HFF-Myc (cell line): ENCODE measurements around the gene ENOX1.

ENCODE experiments used
- DNase-seq: peaks from one replicate; pipeline ENCODE4 v3.0.0-alpha.2; 2011; ENCODE audit warnings: low read depth; ENCODE audit errors: extremely low read depth
- H3K4me3 ChIP-seq: replicated peaks from 2 replicates; pipeline ENCODE4 v1.5.1; 2011; ENCODE audit warnings: low read depth, mild to moderate bottlenecking, control low read depth, low read length
- TF ChIP-seq, protein P1 (sequence below): IDR thresholded peaks from 2 replicates; pipeline ENCODE4 v1.5.1; 2012; ENCODE audit warnings: mild to moderate bottlenecking, low read depth, low read length, control low read depth; ENCODE audit errors: missing control alignments

Gene ENOX1

DNA sequence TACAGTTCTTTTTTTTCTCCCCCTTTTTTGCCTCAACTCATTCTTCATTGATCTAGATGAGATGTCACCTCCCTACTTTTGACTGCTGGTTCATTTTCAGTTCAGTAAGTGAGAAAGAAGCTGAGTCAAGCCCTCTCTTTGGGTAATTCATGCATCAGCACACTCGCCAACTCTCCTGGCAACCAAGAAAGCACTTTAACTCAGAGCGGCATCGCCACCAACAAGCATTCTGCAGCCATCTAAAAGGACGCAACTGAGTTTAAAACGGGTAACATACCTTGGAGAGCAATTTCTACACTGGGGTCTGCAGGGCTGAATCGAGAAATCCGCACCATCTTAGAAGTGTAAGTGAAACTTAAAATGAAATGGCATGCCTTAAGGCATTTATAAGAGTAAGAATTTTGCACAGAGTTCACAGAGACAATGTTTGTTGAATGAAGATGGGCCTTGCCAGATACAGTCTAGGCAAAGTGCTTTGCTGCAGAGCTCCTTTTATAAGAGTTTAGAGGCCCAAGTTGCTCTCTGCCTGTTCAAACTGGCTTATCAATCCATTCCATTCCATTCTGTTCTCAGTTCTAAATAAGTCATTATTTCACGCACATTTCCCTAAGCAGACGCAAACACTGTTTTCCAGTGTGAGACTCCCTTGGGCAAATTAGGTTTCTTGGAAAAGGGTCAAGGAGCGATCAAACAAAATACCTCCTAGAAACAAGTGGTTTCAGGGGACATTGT, 338.0 kb downstream of the ENOX1 start:
- DNase-seq: no peak
- TF ChIP-seq, protein P1, sequence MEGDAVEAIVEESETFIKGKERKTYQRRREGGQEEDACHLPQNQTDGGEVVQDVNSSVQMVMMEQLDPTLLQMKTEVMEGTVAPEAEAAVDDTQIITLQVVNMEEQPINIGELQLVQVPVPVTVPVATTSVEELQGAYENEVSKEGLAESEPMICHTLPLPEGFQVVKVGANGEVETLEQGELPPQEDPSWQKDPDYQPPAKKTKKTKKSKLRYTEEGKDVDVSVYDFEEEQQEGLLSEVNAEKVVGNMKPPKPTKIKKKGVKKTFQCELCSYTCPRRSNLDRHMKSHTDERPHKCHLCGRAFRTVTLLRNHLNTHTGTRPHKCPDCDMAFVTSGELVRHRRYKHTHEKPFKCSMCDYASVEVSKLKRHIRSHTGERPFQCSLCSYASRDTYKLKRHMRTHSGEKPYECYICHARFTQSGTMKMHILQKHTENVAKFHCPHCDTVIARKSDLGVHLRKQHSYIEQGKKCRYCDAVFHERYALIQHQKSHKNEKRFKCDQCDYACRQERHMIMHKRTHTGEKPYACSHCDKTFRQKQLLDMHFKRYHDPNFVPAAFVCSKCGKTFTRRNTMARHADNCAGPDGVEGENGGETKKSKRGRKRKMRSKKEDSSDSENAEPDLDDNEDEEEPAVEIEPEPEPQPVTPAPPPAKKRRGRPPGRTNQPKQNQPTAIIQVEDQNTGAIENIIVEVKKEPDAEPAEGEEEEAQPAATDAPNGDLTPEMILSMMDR: no peak
- no peak overlapping the region for H3K4me3 ChIP-seq

DNA sequence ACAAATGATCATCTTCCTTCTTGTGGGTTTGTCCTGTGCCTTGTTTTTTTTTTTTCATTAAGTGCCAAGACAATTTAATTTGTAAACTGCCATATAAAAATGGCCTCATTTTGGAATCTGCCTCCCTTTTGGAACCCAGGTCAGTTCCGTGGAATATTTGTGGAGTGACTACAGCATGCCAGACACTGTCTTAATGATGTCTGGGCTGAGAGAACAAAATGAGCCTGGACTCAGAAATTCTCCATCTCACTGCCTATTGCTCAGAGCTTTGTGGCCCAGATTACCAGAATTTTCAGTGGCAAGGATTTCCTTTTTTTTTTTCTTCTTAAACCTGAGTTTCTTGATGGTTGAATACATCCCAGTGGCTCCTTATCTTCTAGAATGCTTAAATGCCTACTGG, 340.6 kb downstream of the ENOX1 start:
- TF ChIP-seq, protein P1: no peak
- H3K4me3 ChIP-seq: no peak overlapping the region
- no peak for DNase-seq

DNA sequence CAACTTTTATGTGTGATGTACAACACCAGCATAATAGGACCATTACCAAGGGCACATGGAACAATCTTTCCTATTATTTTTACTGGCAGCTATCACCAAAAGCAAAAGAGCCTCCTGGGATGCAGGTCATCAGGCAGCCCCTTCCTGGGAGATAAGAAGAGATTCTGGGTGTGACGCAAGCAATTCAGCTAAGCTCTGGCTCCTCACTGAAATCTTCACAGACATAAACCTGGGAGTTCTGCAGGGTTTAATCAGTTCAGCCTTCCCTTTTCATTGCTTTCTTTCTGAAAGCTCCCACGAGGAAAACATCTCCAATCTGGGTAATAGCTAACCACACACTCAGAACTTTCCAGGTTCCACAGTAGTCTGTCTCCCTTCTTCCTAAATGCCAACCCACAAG, 341.1 kb downstream of the ENOX1 start:
- TF ChIP-seq, protein P1: no peak
- DNase-seq: no peak
- H3K4me3 ChIP-seq: no peak overlapping the region

DNA sequence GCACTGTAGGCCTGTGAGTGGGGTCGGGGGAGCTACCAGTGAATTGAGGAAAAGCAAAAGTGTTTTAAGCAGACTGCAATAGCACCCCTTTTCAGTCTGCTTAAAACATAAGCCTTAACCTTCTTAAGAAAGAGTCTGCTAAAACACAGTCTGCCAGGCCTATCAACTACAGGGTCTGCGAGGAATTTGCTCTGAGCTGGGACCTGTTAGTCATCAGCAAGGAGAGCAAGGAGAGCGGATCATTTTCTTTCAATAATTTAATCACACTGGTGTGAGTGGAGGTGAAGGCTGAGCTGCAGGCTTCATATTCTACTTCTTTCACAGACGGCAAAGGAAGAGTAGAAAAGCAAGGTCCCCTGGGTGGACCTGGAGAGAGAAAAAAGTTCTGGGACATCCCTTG, 342.7 kb downstream of the ENOX1 start:
- DNase-seq: no peak
- H3K4me3 ChIP-seq: no peak overlapping the region
- TF ChIP-seq, protein P1: no peak

DNA sequence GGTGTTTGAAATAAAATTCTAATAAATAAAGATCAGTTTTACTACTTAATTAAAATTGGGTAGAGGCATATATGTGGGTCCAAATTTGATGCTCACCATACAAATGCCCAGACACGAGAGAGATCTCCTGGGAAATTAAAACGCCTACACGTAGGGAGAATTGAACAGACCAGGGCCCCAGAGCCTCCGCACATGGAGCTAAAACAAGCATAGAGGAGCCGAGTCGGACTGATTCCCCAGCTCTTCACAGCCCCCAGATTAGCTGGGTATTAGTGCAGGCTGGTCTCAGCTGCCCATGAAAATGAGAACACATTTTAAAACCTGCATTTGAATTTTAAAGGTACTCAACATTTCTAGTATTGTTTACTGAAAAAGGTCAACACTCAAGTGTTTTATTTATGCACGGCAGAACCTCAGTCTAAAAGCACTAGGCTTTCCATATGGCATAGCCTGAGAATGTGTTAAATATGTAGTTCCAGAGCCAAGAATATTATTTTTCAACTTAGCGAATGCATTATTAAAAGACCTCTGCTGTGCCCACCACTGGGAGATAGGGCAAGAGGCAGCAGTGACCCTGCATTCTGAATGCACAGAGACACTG, 344.8 kb downstream of the ENOX1 start:
- TF ChIP-seq, protein P1: no peak
- no peak overlapping the region for H3K4me3 ChIP-seq
- no peak for DNase-seq

DNA sequence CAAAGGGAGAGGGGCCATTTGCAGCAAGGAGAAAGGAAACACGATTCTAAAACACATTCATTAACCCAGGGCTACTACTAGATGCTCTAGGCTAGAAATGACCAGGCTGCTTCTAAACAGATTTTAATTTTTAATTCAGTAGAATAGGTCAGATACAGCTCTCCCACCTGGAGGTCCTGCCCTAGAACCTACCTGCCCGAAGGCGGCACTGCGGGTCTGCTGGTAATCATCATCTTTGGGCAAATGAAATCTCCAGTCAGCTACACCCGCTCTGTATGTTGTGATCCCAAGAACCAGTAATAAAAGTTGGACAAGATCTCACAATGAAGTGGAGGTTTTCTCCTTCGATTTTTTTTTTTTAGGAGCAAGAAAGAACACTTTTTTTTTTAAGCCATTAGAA, 345.3 kb downstream of the ENOX1 start:
- H3K4me3 ChIP-seq: no peak overlapping the region
- TF ChIP-seq, protein P1: no peak
- DNase-seq: no peak
